Measurements from ENCODE around the gene POLR2L. TPM values are rescaled to one million over a fixed set of nuclear protein-coding genes. Genes with fewer than 3 reads are reported as not detected.

POLR2L gene
- total RNA-seq, 1 donor from 2014 or later = 267 TPM

DNA sequence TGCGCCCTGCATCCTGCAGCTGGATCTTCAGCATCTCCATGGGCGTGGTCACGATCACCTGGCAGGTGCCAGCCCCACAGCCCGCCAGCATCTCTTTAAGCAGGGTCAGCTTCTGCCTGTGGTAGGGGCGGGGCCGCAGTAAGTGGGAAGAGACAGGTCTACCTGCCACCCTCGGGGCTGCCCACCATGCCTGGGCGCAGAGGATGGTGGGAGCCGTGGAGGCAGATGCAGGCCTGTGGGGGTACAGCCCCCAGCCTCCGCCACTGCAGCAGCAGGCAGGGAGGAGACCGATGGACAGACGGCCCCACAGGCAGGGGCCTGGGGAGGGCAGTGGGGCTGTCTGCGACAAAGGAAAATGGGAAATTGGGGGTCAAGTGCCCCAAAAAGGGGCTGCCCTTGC is 49.5 kb downstream of the POLR2L start:
- intact Hi-C loops (cut with DNase I) = no loop called here
- ATAC-seq (ENCODE audit: poor library complexity) (no peak), DNase-seq (no peak)

DNA sequence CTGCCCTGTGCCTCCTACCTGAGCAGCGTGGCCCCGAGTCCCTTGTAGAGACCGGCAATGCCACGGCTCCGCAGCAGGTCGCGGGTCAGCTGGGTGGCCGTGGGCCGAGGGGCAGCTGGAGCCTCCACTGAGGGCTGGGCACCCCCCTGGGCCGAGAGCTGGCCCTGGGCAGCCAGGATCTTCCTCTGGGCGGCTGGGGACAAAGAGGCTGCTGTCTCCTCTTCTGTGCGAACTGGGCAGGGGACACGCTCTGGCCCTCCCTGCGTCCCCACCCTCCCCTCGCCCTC is 49.9 kb downstream of the POLR2L start:
- ATAC-seq (ENCODE audit: poor library complexity) (no peak), DNase-seq (no peak)
- intact Hi-C loops (cut with DNase I) = no loop called here

DNA sequence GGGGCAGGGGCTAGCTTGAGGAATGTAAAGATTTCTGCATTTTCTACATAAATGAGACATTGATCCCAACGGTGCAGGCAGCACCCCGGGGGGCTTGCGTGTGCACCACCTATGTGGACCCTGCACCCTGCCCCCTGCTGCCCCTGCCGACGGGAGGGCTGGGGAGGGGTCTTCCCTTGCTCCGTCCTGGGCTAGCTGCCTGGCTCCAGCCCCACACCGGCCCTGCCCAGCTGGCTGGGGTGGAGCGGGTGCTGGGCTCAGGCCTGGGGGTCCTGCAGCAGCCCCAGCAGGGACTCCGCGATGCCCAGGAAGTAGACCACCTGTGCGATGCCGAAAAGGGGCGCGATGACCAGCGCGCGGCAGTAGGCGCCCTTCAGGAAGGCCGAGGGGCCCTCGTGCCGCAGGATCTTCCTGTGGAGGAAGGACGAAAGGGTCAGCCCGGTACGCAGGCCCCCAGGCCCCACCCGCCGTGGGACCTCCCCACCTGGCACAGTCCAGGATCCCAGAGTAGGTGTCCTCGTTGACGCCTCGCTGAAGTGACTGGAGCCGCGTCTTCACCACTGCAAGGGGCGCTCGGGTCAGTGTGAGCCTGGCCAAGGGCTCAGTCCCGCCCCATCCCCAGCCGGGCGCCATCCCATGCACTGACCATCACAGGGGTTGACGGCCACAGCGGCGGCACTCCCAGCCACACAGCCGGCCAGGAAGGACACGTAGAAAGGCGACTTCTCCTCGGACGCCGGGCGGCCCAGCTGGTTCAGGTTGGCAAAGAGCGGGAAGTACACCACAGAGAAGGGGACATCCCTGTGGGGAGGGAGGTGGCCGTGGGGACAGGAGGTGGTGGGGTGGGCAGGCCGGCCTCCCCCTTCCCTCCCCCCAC is 50.4 kb downstream of the POLR2L start:
- ATAC-seq (ENCODE audit: poor library complexity) = no peak
- DNase-seq = no peak
- intact Hi-C loops (cut with DNase I) = no loop called here

DNA sequence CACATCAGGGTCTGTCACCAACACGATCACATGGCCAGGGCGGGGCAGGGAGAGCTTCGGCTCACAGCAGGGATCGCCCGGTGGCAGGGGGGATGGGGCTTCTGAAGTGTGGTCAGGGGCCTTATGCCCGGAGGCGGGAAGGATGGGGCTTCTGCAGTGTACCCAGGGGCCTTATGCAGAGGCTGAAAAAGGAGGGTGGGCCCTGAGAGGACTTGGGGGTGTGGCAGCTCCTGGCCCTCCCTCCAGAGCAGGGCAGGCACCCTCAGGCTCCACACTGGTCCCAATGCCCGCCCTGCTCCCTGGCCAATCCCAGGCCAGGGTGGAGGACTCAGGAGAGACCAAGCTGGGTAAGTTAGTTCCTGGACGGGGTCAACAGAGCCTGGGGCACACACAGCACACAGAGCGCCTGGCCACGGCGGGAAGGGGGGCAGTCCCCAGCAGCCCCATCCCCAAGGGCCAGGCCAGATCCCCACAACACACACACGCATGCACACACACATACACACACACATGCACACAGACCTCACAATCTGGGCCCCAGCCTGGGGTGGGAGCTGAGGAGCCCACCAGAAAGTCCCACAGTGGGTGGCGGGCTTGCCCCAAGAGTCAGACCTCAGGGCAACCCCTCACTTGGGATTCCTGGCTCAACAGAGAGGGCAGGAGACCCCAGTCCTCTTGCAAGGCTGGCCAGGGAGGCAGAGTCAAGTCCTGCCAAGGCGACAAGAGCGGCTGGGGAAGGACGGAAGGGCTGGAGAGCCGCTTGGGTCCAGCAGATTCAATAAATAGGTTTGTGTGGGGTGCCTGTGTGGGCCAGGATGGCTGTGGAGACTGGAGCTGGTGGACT is 51.4 kb downstream of the POLR2L start:
- DNase-seq (no peak), ATAC-seq (ENCODE audit: poor library complexity) (no peak)
- intact Hi-C loops (cut with DNase I) = no loop called here

DNA sequence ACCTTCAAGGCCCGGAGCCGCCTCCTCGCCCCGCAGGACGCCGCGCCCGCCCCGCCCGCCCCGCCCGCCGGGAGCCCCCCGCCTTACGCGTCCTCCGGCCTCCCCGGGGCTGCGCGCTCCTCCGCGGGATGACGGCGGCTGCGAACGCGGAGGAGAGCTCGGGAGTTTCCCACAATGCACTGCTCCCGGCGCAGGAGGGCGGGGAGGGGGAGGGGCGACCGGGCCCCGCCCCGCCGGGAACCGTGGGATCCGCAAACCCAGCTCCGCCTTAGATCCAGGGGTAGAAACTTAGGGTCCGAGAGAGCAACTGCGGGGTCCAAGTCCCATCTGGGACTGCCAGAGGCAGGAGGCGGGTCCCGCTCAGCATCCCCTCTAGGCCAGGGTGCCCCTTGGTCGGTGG is 52.4 kb downstream of the POLR2L start, which contains the start of gene CEND1:
Gene CEND1, minus strand, starts transcription at position 148 of the 400 bp plus-strand sequence. CDS start 1,514 bp downstream, outside the sequence.
- intact Hi-C loops (cut with DNase I) = no loop called here
- DNase-seq = no peak
- ATAC-seq (ENCODE audit: poor library complexity) = peak; percentile 49

Other genes starting within 250 kb of the POLR2L start
- 7.5 TPM for gene IRF7, start 226.6 kb downstream of the POLR2L start, total RNA-seq
- gene CDHR5, start 217.6 kb downstream of the POLR2L start, total RNA-seq = not detected
- not detected for gene SCT, start 215.3 kb downstream of the POLR2L start, total RNA-seq
- not detected for gene DRD4, start 205.3 kb downstream of the POLR2L start, total RNA-seq
- 22.1 TPM for gene DEAF1, start 147.3 kb downstream of the POLR2L start, total RNA-seq
- 9.1 TPM for gene TMEM80, start 146.7 kb downstream of the POLR2L start, total RNA-seq
- 3.2 TPM for gene EPS8L2, start 136.3 kb downstream of the POLR2L start, total RNA-seq
- gene TALDO1, start 95.1 kb downstream of the POLR2L start, total RNA-seq = 90.1 TPM
- gene GATD1, start 65.0 kb downstream of the POLR2L start, total RNA-seq = 17.4 TPM
- gene CEND1, start 52.4 kb downstream of the POLR2L start, total RNA-seq = 0.19 TPM
- gene SLC25A22, start 44.2 kb downstream of the POLR2L start, total RNA-seq = 3.4 TPM
- 7.3 TPM for gene PIDD1, start 37.3 kb downstream of the POLR2L start, total RNA-seq
- 982 TPM for gene RPLP2, start 32.6 kb downstream of the POLR2L start, total RNA-seq
- 346 TPM for gene PNPLA2, start 23.6 kb downstream of the POLR2L start, total RNA-seq
- gene CRACR2B, start 14.6 kb downstream of the POLR2L start, total RNA-seq = 18.9 TPM
- 405 TPM for gene CD151, start 9.6 kb downstream of the POLR2L start, total RNA-seq
- gene TSPAN4, start 323 bp upstream of the POLR2L start, total RNA-seq = 40.5 TPM
- 48.3 TPM for gene CHID1, start 68.3 kb upstream of the POLR2L start, total RNA-seq
- gene AP2A2, start 83.3 kb upstream of the POLR2L start, total RNA-seq = 53.5 TPM
- gene MUC6, start 194.2 kb upstream of the POLR2L start, total RNA-seq = not detected
- gene MUC2, start 232.3 kb upstream of the POLR2L start, total RNA-seq = not detected